NB4 (cell line): ENCODE data around the gene PPP4R3C.

Experiments
- CTCF ChIP-seq: IDR thresholded peaks from one replicate; pipeline ENCODE4 v1.5.1; 2012; ENCODE audit warnings: low read depth, low read length
- POLR2A ChIP-seq: IDR thresholded peaks from 2 replicates; pipeline ENCODE4 v1.6.1; 2011; ENCODE audit warnings: mild to moderate bottlenecking; ENCODE audit not compliant: insufficient read length; ENCODE audit errors: extremely low read depth

- TF ChIP-seq CTCF (no peak), POLR2A (no peak)
Observed at GRCh38 chrX:27465036-27465435, 1.9 kb upstream of the PPP4R3C start.
